ENCODE measurements around the gene MYL12B.
"Not testable (repeated sequence)": the region's sequence is repeated elsewhere in the genome, so short reads cannot be mapped to it uniquely, and the experiment has no call there.

Gene MYL12B

DNA sequence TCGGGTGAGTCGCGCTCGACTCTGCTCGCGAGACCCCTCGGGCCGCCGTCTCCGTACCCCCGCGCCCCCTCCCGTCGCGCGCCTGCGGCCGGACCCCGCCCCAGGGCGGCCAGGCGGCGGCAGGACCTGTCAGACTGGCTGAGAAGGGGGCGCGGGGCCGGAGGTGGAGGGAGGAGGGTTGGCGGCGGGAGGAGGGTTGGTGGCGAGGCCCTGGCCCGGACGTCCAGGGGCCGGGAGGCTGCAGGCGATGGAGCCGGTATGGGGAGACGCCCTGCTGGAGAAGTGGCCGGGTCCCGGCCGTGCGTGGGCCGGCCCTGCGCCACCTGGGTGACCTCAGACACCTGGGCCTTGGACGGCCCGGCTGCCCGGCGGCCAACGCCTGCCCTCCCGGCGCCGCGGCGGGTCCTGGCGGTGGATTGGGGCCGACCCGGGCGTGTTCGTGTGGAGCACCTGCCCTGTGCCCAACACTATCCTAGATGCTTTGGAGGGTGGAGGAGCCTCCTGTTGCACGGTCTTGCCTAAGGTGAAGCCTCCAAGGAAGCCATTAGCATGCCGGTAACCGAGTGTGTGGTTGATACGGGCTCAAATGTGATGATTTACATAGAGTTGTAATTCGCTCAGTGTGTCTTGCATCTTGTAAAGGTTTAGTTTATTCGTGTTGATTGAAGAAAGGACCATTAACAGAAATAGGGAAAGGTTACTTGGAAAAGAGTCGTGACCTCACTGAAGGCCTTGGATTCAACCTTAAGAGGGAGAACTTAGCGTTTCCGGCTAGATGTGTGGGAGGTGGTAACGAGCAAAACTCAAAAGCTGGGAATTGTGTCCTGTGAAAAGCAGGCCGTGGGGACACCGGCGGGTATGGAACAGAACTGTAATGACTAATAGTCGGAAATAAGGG is 550 bp downstream of the MYL12B start:
- DNase-seq (ENCODE audit: low read depth, low spot score): no peak

DNA sequence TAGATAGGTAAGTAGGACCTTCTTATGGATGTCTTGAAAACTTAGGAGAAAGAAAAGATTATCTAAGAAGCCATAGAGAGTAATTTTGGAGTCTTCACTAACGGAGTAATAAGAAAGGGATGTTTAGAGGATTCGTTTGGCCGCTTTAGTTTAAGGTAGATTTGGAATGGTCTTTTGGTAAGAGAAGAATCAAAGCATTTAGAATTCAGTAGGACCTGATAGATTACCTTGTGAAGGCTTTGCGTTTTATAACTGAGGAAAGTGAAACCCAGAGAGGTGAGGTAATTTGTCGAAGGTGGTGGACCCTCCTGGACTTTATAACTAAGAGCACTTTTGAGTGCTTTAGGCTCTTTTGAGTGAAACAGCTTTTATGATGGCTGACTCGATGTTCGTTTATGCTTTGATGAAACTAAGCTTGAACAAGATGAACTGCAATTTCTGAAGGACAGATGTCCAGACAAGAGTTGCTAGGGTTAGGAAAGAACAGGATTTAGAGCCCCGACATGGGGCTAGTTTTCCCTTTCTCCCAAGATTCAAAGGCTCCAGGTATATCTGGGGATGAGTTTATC is 1.3 kb downstream of the MYL12B start:
- DNase-seq (ENCODE audit: low read depth, low spot score): no peak

- DNase-seq (ENCODE audit: low read depth, low spot score): no peak
Observed at GRCh38 chr18:3264362-3264761, 2.4 kb downstream of the MYL12B start.

DNA sequence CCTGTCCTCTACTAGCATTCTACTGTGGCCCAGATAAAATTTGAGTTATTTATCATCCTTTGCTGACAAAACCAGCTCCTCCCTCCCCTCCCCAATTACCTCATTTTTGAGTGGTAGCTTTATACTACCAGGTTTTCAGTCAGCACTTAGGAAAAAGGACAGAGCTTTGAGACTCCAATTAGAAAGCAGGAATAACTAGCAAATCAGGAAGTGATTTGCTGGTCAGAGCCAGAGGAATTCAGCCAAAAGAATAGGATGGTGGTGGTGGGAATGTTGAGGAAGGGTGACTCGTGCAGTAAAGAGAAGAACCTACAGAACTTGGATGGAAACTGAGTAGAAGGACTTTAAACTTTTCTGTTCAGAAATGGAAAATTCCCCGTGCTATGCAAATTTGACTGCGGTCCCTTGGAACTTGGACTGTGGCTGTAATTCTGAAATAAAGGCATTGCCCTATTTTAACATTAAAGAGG is 3.7 kb downstream of the MYL12B start:
- no peak for DNase-seq (ENCODE audit: low read depth, low spot score)

- DNase-seq (ENCODE audit: low read depth, low spot score): no peak
Observed at GRCh38 chr18:3266062-3266608, 4.2 kb downstream of the MYL12B start.

DNA sequence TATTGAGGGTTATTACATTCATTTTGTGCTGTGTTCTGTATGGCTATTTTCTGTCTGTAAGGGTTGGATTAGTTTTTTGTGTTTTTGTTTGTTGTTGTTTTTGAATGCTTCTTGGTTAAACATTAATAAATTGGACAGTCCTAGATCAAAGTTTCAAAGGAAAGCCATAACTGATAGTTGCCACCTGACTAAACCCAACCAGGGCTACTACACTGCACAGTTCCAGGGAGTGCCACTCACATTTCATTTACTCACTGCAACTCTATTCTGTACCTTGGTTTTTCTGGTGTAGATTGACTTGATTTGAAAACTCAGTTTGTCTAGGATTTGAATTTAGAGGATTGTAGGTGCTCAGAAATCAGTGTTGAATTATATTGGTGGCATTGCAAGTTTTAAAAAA is 6.4 kb downstream of the MYL12B start:
- no peak for DNase-seq (ENCODE audit: low read depth, low spot score)

GRCh38 chr18:3269241-3269913 is 7.4 kb downstream of the MYL12B start:
- no peak for DNase-seq (ENCODE audit: low read depth, low spot score)

DNA sequence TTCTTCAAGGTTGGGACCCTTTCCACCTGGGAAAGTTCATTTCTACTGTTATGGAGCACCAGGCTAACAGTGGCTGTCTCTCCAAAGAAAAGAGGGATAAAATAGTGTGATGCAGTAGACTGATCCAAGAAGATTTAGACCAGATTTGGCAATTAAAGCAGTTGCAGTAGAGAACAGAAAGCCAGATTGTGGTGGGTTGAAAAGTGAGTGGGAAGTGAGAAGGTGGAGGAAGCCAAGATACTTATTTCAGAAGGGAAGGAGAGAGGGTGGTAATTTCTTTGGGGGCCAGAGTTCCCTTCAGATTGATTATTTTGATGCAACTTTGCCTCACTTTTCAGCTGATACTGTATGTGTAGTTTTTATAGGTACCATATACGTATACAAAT is 8.0 kb downstream of the MYL12B start:
- DNase-seq (ENCODE audit: low read depth, low spot score): no peak

GRCh38 chr18:3273042-3273441 is 11.1 kb downstream of the MYL12B start:
- DNase-seq (ENCODE audit: low read depth, low spot score): no peak

DNA sequence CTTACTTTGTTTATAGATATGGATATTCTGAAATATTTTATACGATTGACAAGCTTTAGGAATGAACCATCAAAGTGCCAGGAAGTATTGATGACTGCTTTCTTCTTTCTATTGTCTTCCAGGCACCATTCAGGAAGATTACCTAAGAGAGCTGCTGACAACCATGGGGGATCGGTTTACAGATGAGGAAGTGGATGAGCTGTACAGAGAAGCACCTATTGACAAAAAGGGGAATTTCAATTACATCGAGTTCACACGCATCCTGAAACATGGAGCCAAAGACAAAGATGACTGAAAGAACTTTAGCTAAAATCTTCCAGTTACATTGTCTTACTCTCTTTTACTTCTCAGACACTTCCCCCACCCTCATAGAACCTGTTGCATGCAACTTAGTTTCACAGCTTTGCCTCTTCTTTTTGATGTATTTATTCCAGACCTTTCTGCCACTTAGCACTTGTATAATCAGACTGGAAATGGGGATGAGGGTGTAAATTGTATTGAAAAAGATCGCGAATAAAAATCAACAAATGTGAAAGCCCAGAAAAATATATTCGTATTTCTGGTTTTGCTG is 15.8 kb downstream of the MYL12B start:
- DNase-seq (ENCODE audit: low read depth, low spot score): not testable (repeated sequence)

DNA sequence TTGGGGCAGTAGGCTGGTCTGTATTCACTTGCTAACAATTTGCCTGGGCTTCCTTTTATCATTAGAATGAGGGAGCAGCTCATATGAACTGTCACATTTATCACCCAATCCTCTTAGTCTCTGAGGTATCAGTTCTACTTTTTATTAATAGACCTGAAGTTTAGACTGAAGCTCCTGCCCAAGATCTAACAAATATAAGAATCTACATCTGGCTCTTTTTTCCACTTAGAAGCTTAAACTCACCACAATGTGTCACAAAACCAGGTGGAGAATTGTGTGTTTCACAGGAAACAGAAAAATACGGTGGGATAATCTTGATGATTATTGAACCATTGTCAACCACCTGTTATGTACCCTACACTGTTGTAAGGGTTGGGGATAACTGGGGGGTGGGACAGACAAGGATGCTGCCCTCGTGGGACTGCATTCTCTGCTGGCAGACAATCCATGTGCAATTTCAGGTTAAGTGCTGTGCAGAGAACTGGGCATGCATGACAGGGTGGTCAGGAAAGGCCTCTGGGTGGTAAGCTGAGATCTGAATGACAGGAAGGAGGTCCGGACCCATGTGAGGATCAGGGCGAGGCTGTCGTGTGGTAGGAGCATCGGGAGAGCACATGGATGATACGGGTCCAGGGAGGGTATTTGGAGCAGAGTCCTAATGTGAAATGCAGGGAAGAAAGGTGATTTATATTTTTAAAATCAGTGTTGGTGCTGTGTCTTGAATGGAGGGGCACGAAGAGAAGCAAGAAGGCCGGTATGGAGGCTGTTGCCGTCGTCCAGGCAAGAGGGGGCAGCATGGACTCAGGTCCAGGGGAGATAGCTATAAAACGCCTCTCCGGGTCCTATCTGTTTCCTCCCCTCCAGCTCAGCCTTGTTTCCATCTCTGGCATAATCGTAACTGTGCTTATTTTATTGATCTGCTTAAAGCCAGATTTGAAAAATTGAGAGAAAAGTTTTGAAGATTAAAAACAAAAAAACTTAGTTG is 17.6 kb downstream of the MYL12B start:
- no peak for DNase-seq (ENCODE audit: low read depth, low spot score)

DNA sequence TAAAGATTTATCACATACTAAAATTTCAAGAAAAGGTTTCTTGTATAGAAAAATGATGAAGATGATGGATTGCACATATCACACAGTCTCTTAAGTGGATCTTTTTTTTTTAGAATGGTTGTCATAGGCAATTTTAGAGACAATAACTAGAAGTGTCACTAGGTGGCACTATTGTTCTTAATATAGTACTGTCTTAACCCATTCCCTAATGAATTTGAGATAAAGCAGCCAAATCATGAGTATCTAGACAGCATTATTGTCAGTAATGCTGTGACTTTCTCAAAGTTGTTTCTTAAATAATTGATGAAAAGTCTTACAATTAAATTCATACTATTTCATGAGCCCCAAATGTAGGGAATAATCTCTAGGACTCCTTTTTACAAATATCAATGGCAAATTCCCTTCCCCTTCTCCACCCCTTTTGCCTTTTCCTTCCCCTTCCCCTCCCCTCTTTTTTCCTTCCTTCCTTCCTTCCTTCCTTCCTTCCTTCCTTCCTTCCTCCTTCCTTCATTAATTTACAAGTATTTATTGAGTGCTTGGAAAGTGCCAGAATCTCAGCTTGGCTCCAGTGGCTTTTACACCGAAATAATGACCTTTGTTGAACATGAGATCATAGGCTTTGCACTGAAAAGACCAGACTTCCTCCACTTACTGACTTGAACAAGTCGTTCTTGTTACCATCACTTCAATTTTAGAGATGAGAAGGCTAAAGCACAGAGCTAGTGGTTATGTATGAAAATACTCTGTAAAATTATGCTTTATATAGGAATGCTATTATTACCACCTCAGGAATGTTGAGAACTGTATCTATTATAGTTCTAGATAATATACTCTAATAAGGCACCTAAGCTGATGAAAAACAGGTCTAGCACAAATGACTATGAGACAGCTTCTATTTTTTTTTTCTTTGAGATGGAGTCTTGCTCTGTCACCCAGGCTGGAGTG is 19.8 kb downstream of the MYL12B start:
- no peak for DNase-seq (ENCODE audit: low read depth, low spot score)

DNA sequence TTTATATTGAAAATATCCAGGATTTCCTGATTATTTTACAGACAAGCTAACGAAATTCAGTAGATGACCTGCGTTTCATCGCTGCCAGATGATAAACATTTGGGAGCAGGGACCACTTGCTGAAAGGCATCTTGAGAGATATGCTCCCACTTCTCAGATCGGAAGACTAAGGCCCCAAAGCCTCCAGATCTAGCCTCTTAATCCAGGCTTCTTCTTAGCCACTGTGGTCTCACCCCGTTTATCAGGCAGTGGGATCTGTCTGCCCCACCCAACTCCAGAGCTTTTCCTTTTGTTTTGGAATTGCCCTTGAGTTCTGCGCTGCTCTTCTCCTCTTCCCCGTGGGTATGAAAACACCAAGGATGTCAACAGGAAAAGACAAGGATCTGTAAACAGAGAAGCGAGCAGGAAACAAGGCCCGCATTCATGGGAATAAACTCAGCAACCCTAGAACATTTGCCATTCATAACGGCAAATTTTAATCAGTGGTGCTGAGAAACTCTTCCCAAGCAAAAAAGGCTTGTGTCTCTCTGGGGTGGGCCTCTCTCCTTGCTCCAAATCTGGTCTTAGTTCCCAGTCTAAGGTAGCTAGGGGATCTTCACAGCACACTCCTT is 21.4 kb downstream of the MYL12B start:
- DNase-seq (ENCODE audit: low read depth, low spot score): no peak

DNA sequence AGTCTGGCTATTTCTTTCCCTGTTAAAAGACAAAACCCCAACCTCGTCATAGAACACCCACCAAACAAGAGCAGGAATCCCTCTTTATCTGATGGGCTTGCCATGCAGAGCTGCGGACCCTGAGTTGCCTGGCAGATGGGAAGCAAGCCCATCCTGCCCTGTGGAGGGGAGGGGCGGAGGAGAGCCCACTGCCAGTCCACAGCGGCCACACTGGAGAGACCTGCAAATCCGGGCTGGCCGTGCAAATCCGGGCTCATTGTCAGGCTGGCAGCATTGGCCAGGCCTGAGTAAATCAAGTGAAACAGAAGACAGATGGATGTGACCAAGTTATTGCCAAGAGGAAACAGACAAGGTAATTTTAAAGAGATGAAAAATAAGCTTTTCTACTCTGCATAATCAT is 22.0 kb downstream of the MYL12B start:
- DNase-seq (ENCODE audit: low read depth, low spot score): no peak

DNA sequence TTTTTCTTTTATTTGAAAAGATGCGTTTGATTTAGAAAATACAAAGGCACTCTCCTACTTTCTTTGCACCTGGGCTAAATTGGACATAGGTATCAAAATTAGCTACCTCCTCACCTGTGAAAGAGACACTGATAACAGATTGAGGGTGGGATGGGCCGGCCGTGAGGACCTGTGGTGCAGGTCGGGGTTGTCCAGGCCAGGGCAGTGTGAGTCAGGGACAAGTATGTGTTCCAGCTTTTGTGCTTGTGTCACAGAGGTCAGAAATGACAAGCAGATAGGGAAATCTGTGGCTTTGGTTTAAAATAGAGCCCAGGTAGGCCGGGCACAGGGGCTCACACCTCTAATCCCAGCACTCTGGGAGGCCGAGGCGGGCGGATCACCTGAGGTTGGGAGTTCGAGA is 22.6 kb downstream of the MYL12B start:
- DNase-seq (ENCODE audit: low read depth, low spot score): no peak

GRCh38 chr18:3286159-3286558 is 24.2 kb downstream of the MYL12B start:
- DNase-seq (ENCODE audit: low read depth, low spot score): no peak

- no peak for DNase-seq (ENCODE audit: low read depth, low spot score)
Observed at GRCh38 chr18:3293196-3293951, 31.4 kb downstream of the MYL12B start.

GRCh38 chr18:3294435-3295080 is 32.6 kb downstream of the MYL12B start:
- DNase-seq (ENCODE audit: low read depth, low spot score): no peak
